GM23248 (cell line): ENCODE data around the gene RBFA.

Experiments
- EZH2 ChIP-seq: fragments of 200-600 bp; sonication (generic); IDR thresholded peaks from 2 replicates; pipeline ENCODE4 v1.6.1; 2018; ENCODE audit warnings: antibody characterized with exemption, mild to moderate bottlenecking; ENCODE audit not compliant: insufficient read depth, poor library complexity, severe bottlenecking
- EZH2phosphoT487 ChIP-seq: fragments of 200-600 bp; sonication (generic); IDR thresholded peaks from 2 replicates; pipeline ENCODE4 v1.6.1; 2018; ENCODE audit warnings: antibody characterized with exemption, moderate library complexity, mild to moderate bottlenecking, low read depth; ENCODE audit not compliant: insufficient read depth

GRCh38 chr18:80037300-80037699 lies 3.1 kb downstream of the RBFA start:
- TF ChIP-seq EZH2 (no peak), EZH2phosphoT487 (no peak)
